Heart left ventricle (tissue), 13 donors: ENCODE measurements around the gene SUCLG1.

ENCODE experiments used
- POLR2A ChIP-seq, 2 donors: fragments of 450-650 bp; IDR thresholded peaks; one replicate each; pipeline ENCODE4 v1.6.1; 2017; ENCODE audit warnings: antibody characterized with exemption in 2 of 2, mild to moderate bottlenecking in 2 of 2, moderate library complexity in 2 of 2
- TF ChIP-seq, protein P1 (sequence below), 12 donors: fragments of 200-600 bp; sonication (generic) in 4 of 12; IDR thresholded peaks; one replicate each; pipeline versions ENCODE4 v1.5.0 to v1.8.0; 2018 to 2022; ENCODE audit warnings: antibody characterized with exemption in 12 of 12, mild to moderate bottlenecking in 5 of 12
- donor health status: ischemic (EF 13 %, LVEDD 7.1; RV severe dilation, severe dysfunction).
- donor health status: DM: no; HTN: yes; CAD: no.
- donor health status: DM: no; HTN: no; CAD: no.
- donor health status: ischemic (EF 25% LVEDD 6.9; RV normal size, moderate dysfunction).
- donor health status: ischemic (EF 25% LVEDD 5.7; RV mildly dilated, moderate dysfunction).
- donor health status: ischemic (EF 35%, LVEDD 5.7; RV mildly dilated, moderate dysfunction).
- donor health status: nonischemic (EF 11% LVEDD 7.7; RV severe dilation, severe dysfunction).
- donor health status: DM: yes; HTN: yes; CAD: no.
- donor health status: PGD.
- donor health status: ischemic (EF 29% LVEDD 5.4; RV normal size, mild dysfunction).
- donor health status: nonischemic (EF 23%, LVEDD 6.1; RV moderate dilation, normal function).

DNA sequence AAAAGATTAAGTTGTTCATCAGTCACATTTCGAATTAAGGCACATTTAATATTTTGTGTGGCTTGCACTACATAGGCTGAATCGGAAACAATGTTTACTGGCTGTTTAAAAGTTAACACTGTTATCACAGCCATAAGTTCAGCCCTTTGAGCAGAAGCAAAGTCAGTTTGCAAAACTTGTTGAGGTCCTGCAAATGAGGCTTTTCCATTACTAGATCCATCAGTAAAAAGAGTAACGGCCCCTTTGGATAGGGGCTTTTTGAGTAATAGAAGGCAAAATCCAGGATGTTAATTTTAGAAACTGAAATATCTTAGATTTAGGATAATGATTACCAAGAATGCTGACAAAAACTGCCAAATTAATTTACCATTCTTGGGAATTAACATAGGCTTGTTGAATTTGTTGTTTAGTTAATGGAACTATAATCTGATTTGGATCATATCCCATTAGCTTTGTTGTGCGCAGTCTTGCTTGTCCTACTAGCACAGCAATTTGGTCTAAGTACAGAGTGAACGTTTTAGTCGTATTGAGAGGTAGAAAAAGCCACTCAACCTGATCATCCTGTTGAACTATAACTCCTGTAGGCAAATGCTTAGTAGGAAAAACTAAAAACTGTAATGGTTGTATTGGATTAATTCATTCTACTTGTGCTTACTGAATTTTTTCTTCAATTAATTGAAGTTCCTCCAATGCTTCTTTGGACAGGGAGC, 13.9 kb upstream of the SUCLG1 start:
- TF ChIP-seq, protein P1, sequence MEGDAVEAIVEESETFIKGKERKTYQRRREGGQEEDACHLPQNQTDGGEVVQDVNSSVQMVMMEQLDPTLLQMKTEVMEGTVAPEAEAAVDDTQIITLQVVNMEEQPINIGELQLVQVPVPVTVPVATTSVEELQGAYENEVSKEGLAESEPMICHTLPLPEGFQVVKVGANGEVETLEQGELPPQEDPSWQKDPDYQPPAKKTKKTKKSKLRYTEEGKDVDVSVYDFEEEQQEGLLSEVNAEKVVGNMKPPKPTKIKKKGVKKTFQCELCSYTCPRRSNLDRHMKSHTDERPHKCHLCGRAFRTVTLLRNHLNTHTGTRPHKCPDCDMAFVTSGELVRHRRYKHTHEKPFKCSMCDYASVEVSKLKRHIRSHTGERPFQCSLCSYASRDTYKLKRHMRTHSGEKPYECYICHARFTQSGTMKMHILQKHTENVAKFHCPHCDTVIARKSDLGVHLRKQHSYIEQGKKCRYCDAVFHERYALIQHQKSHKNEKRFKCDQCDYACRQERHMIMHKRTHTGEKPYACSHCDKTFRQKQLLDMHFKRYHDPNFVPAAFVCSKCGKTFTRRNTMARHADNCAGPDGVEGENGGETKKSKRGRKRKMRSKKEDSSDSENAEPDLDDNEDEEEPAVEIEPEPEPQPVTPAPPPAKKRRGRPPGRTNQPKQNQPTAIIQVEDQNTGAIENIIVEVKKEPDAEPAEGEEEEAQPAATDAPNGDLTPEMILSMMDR (IDR thresholded peaks at IDR 0.05): no peak
- TF ChIP-seq POLR2A (IDR thresholded peaks at IDR 0.05): no peak
